Measurements from ENCODE around the gene RYR2.

DNA sequence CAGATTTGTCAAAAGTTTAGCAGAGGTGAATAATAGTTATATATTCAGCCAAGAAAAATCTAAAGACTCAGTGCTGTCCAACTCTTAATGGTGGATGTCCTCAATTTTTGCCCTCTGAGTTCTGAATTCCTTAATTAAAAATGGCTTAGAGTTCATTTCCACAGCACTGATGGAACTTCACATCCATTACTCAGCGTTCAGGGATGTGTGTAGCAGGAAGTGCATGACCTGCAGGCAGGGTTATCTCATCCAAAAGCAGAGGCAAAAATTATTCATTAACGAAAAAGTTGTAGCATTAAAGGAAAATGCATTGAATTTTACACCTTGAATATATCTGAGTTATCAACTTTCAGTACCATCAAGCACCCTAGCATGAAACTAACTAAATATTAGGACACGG lies 752.1 kb downstream of the RYR2 start:
- TF ChIP-seq, protein P1, sequence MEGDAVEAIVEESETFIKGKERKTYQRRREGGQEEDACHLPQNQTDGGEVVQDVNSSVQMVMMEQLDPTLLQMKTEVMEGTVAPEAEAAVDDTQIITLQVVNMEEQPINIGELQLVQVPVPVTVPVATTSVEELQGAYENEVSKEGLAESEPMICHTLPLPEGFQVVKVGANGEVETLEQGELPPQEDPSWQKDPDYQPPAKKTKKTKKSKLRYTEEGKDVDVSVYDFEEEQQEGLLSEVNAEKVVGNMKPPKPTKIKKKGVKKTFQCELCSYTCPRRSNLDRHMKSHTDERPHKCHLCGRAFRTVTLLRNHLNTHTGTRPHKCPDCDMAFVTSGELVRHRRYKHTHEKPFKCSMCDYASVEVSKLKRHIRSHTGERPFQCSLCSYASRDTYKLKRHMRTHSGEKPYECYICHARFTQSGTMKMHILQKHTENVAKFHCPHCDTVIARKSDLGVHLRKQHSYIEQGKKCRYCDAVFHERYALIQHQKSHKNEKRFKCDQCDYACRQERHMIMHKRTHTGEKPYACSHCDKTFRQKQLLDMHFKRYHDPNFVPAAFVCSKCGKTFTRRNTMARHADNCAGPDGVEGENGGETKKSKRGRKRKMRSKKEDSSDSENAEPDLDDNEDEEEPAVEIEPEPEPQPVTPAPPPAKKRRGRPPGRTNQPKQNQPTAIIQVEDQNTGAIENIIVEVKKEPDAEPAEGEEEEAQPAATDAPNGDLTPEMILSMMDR (IDR thresholded peaks at IDR 0.05), result no peak
- TF ChIP-seq POLR2A (IDR thresholded peaks at IDR 0.05), result no peak
- no peak for TF ChIP-seq EP300 (IDR thresholded peaks at IDR 0.05)
